OCI-LY7 (cell line): ENCODE results near the gene ATRAID. TPM values are rescaled to one million over a fixed set of nuclear protein-coding genes. Genes with fewer than 3 reads are reported as not detected.

Experiments used
- BruUV-seq: library from RNA; stranded (reverse); fragments of 400-500 nt; replicated peaks from 2 replicates; lab custom pipeline; 2021; lab: Mats Ljungman, UMichigan
- CTCF ChIA-PET: fragments of 300-600 bp; sonication (Branson Sonifier 250); formaldehyde crosslinking; loops from one replicate; lab custom pipeline; 2022; ENCODE audit warnings: antibody characterized with exemption; ENCODE audit not compliant: unreplicated experiment; lab: Charles Lee
- POLR2A ChIA-PET: fragments of 300-600 bp; sonication (Branson Sonifier 250); formaldehyde crosslinking; loops from one replicate; lab custom pipeline; 2022; ENCODE audit warnings: antibody characterized with exemption; lab: Charles Lee
- DNase-seq: peaks from one replicate; pipeline ENCODE4 v3.0.0-alpha.2; 2015; ENCODE audit warnings: low spot score
- H2AFZ ChIP-seq: fragments of 200-600 bp; sonication (generic), shearing (Covaris generic); 2 replicates; pipeline ENCODE4 v1.6.1; 2014; ENCODE audit warnings: mild to moderate bottlenecking, antibody characterized with exemption, low read length, moderate library complexity
- H3K27ac ChIP-seq: fragments of 200-600 bp; sonication (generic); 2 replicates; pipeline ENCODE4 v1.5.1; 2014; ENCODE audit warnings: mixed run types, low read depth, mild to moderate bottlenecking, moderate library complexity, low read length, inconsistent platforms; ENCODE audit not compliant: poor library complexity, severe bottlenecking
- H3K36me3 ChIP-seq: fragments of 200-600 bp; sonication (generic); 2 replicates; pipeline ENCODE4 v1.6.1; 2014; ENCODE audit warnings: mild to moderate bottlenecking, antibody characterized with exemption, low read length, moderate library complexity, mixed read lengths; ENCODE audit not compliant: insufficient read depth
- H3K4me1 ChIP-seq: fragments of 200-600 bp; sonication (generic); 2 replicates; pipeline ENCODE4 v1.5.1; 2014; ENCODE audit warnings: mild to moderate bottlenecking, low read length; ENCODE audit not compliant: insufficient read depth, poor library complexity, severe bottlenecking
- H3K4me2 ChIP-seq: fragments of 200-600 bp; sonication (generic); 2 replicates; pipeline ENCODE4 v1.6.1; 2014; ENCODE audit warnings: mild to moderate bottlenecking, low read length
- H3K4me3 ChIP-seq: fragments of 200-600 bp; sonication (generic); 2 replicates; pipeline ENCODE4 v1.5.1; 2014; ENCODE audit warnings: mild to moderate bottlenecking, low read depth, low read length; ENCODE audit not compliant: poor library complexity, severe bottlenecking
- H3K79me2 ChIP-seq: fragments of 200-600 bp; sonication (generic); 2 replicates; pipeline ENCODE4 v1.6.1; 2016; ENCODE audit warnings: low read depth, mild to moderate bottlenecking, low read length, moderate library complexity, mixed read lengths; ENCODE audit not compliant: insufficient read depth
- H3K9me2 ChIP-seq: fragments of 200-600 bp; sonication (generic); 2 replicates; pipeline ENCODE4 v1.6.1; 2016; ENCODE audit warnings: mild to moderate bottlenecking, low read length, mixed read lengths; ENCODE audit not compliant: insufficient read depth
- H3K9me3 ChIP-seq: fragments of 200-600 bp; sonication (generic); 2 replicates; pipeline ENCODE4 v1.6.1; 2014; ENCODE audit warnings: mild to moderate bottlenecking, mixed run types, low read length, mixed read lengths
- H4K20me1 ChIP-seq: fragments of 200-600 bp; sonication (generic); 2 replicates; pipeline ENCODE4 v1.6.1; 2014; ENCODE audit warnings: mild to moderate bottlenecking, antibody characterized with exemption, low read length, moderate library complexity, mixed read lengths; ENCODE audit not compliant: insufficient read depth
- CTCF ChIP-seq: fragments of 200-600 bp; sonication (generic); conservative IDR thresholded peaks from 2 replicates; pipeline ENCODE4 v1.5.1; 2014; ENCODE audit warnings: mild to moderate bottlenecking, antibody characterized with exemption, low read length, moderate library complexity, mixed read lengths
- EZH2phosphoT487 ChIP-seq: fragments of 200-600 bp; sonication (generic); IDR thresholded peaks from 2 replicates; pipeline ENCODE4 v1.6.1; 2018; ENCODE audit warnings: low read depth, borderline replicate concordance, mild to moderate bottlenecking, mixed run types, antibody characterized with exemption, low read length, moderate library complexity, mixed read lengths
- intact Hi-C: fragments of 100-400 bp; cut with micrococcal nuclease; formaldehyde crosslinking; loops from one replicate; pipeline ENCODE4 v1.10.0; 2022; ENCODE audit not compliant: unreplicated experiment
- total RNA-seq, 2 experiments: library from RNA; depleted of rRNA in 1 of 2; stranded (reverse); fragments of >200 nt in 1 of 2; shearing (Covaris generic) in 1 of 2; gene quantifications; 2 replicates each; pipeline ENCODE4 v1.2.3, GENCODE V29; 2014 to 2022

Gene ATRAID
- total RNA-seq, 2 experiments from 2014 or later, result 92.7 to 93.3 TPM

GRCh38 chr2:27209621-27210401 lies 2.0 kb upstream of the ATRAID start:
- POLR2A ChIA-PET, result interaction anchor here (0.6 to 1.6 kb wide), 3 partner anchors 13 to 221 kb away, joined by 3 to 7 read pairs (median 3); no protein-coding TSS in a partner anchor

GRCh38 chr2:27211241-27211942 lies 449 bp upstream of the ATRAID start:
- peaks cover 50% of the 10 kb centered on the region for H3K4me1 ChIP-seq
- H3K4me2 ChIP-seq, result peak overlapping the region; percentile 93
- intact Hi-C loops, result loop anchor here (5.0 kb wide), 2 partner anchors 79 to 146 kb away; partner anchors contain the start of genes GTF3C2 and PREB
- DNase-seq, result peak; percentile 30
- no peaks in the 10 kb centered on the region for H3K9me3 ChIP-seq
- CTCF ChIA-PET, result interaction anchor here (1.0 kb wide), 1 partner anchor 25 kb away, joined by 3 read pairs; no protein-coding TSS in a partner anchor
- peak overlapping the region; percentile 90 for H3K4me3 ChIP-seq
- H3K9me2 ChIP-seq, result no peaks in the 10 kb centered on the region
- POLR2A ChIA-PET, result interaction anchor here (0.7 to 1.7 kb wide), 8 partner anchors 14 to 485 kb away, joined by 3 to 7 read pairs (median 3); partner anchors contain the start of gene TMEM214
- H3K79me2 ChIP-seq, result peaks cover 55% of the 10 kb centered on the region
- peak overlapping the region; percentile 26; the same call in 1 of the 2 replicates for H2AFZ ChIP-seq
- H3K36me3 ChIP-seq, result peaks cover 57% of the 10 kb centered on the region
- TF ChIP-seq EZH2phosphoT487 (no peak), CTCF (no peak)
- TSS peak; percentile 88 for BruUV-seq
- H3K27ac ChIP-seq, result peak overlapping the region; percentile 79
- H4K20me1 ChIP-seq, result no peaks in the 10 kb centered on the region

More at GRCh38 chr2:27209621-27210401, 2.0 kb upstream of the ATRAID start:
- CTCF ChIA-PET, result interaction anchor here (1.0 kb wide), 1 partner anchor 24 kb away, joined by 3 read pairs; no protein-coding TSS in a partner anchor
- intact Hi-C loops, result loop anchor here (5.0 kb wide), 2 partner anchors 78 to 147 kb away; partner anchors contain the start of genes GTF3C2 and PREB
- TF ChIP-seq CTCF (no peak), EZH2phosphoT487 (no peak)
- no peaks in the 10 kb centered on the region for H3K9me3 ChIP-seq
- no peaks in the 10 kb centered on the region for H3K9me2 ChIP-seq
- H3K4me3 ChIP-seq, result peak overlapping the region; percentile 51
- DNase-seq, result peak; percentile 14
- peak overlapping the region; percentile 73 for H3K4me2 ChIP-seq
- H3K79me2 ChIP-seq, result peaks cover 55% of the 10 kb centered on the region
- BruUV-seq, result no TSS peak
- H3K36me3 ChIP-seq, result peaks cover 60% of the 10 kb centered on the region
- peaks cover 48% of the 10 kb centered on the region for H3K4me1 ChIP-seq
- H2AFZ ChIP-seq, result no peak overlapping the region
- H3K27ac ChIP-seq, result peak overlapping the region; percentile 55
- H4K20me1 ChIP-seq, result no peaks in the 10 kb centered on the region
